Activated CD8-positive, alpha-beta memory T cell treated with anti-CD3 and anti-CD28 coated beads for 48 hours (primary cell): ENCODE results near the gene MLC1.

Experiments
- DNase-seq, 3 experiments: peaks; one replicate each; pipeline ENCODE4 v3.0.0-alpha.2; 2020; ENCODE audit warnings: low read depth in 2 of 3, low spot score in 2 of 3

MLC1 gene

GRCh38 chr22:50016988-50017700, 68.1 kb downstream of the MLC1 start:
- DNase-seq: peak in 2 of 3 experiments; percentile 77 to 85

DNA sequence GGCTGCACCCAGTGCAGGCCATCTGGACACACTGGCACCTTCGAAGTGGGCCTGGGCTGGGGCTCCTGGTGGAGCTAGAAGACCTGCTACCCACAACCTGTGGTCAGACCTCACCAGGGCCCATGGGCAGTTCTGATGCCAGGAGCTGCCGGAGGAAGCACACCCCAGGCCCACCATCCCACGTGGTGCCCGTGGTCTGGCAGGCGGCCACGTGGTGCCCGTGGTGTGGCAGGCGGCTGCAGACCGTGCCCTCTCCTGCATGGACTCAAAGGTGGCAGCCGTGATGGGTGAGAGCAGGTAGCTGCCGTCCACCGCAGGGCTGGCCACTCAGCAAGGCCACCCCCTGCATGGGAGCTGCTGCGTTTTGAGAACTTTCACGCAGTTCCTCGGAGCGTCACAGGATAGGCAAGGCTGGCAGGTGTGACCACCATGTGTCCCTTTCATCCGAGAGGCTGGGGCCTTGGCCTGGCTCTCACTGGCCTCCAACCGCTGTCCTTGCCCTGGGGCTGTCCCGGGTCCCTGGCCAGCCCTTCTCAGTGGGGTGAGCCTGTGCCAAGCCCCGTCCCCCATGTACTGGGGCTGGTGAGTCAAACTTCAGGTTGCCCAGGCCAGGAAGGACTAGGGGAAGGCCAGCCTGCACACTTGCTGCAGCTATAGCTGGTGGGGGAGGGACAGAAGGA, 68.8 kb downstream of the MLC1 start:
- no peak for DNase-seq

DNA sequence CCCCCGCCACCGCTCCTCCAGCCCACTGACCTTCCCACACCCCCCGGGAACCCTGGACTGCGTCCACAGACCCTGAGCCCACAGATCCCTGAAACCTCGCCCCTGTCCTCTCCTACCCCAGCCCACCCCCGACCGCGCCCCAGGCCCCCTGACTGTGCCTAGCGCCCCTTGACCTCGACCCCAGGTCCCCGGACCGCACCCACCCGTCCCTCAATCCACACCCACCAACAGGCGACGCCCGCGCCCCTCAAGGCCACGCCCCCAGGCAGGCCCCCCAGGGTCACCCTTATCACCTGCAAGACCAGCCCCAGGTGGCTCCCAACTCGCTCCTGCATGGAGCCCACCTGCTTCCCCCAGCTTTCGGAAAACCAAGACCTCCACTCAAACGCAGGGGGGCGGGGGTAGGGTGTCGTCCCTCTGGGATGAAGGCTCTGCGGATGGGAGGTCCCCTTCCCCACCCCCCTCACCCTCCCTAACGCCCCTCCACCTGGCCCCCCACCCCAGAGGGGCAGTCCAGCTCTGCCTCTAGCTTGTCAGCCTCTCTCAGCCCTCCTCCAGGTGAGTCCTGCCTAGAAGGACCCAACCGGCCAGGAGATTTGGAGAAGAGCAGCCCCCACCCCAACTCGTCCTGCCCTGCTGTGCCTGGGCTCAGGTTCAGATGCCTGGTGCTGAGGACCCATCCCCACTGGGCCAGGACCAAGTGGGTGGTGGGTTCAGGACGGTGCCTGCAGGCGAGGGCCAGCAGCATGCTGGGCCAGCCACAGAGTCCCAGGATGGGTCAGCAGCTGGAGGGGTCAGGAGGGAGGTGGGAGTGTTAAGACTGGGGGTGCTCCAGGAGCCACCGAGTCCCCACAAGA, 69.5 kb downstream of the MLC1 start:
- DNase-seq: no peak

- no peak for DNase-seq
Observed at GRCh38 chr22:50014655-50015401, 70.4 kb downstream of the MLC1 start.

DNA sequence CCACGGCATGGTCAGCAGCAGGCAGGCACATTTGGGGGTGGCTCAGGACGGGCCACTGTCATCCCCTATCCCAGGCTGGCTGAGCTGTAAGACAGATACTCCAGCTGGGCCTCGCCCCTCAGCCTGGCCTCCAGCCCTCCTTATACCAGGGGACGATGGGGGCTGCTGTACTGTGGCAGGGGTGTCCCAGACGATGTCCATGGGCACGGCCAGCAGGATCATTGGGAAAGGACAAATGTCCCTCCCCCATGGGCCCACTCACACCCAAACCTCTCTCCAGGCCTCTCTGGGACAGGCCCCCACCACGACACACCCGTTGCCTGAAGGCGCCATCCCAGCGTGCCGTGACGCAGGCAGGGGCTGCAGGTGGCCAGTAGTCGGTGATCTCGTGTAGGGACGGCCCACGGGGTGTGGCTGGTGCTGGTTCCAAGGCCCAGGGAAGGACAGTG, 71.1 kb downstream of the MLC1 start:
- no peak for DNase-seq

DNA sequence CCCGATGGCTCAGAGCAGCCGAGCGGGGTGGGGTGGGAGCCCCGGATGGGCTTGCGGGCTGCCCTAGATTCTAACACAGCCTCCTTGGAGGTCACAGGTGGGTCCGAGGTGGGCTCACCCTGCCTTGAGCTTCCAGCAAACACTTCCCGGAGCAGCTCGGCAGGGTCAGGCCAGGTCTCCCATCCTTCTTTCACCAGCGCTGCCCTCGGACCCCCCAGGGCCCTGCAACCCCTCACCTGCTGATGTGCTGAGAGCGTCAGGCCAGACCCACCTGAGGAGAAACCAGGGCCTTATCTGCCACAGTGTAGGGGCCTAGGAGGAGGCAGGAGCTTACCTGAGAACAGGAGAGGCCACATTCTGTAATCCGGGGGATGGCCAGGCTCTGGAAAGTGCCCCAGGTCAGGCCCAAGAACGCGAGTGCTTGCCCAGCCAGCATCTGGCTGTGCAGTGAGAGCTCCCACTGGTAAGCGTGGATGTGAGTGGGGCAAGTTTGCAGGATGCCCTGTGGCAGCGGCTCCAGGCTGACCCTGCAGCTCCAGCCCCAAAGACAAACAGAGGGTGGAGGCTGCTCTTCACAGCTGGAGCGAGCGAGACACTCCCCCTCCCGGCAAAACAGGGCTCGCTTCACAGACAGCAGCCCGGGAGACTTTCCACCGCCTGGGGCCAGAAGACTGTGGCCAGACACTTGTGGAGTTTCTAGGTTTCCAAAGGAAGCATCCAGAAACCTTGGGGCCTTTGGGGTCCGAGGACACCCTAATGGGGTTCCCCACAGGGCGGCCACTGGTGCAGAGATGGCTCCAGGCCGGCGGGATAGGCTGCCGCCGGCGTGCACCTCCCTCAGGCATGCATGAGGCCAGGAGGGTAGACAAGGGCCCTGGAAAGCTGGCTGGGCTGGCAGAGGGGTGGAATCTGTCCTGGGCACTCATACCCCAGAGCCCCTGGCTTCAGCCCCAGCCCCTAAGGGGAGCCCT, 72.7 kb downstream of the MLC1 start, which contains the start of gene IL17REL:
Gene IL17REL, minus strand, starts transcription at position 555 of the 971 bp plus-strand sequence. Its CDS starts 119 bp downstream, at position 436.
- DNase-seq: no peak

DNA sequence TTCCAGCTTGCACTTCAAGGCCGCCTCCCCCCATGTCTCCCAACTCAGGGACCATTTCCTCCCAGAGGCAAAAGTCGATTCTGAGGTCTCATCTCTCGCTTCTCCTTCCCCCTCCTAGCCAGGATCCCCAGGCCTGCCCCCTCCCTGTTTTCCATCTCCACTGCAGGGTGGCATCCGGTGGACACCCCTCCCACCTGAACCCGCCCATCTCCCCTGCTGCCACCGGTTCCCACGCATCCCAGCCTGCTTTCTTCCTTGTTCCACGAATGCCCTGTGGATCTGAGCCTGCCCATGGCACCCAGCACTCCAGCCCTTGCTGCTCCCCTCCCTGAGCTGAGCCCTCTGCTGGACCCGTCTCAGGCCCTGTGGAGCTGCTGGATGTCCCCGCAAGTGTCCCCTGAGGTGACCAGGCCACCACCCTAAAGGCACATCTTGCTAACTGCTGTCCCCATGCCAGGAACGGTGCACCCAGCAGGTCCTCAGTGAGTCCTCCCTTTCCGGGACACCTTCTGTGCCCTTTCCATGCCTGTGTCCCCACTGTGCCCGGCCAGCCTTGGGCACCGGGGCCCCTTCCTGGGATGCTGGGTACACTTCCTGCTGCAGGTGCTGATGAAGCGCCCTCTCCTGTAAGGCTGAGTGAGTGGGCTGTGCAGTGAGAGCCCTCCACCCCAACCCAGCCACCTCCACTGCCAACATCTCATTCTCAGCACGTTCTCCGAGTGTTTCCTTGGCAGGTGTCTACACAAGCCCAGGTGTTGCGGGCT, 73.6 kb downstream of the MLC1 start:
- DNase-seq: no peak

DNA sequence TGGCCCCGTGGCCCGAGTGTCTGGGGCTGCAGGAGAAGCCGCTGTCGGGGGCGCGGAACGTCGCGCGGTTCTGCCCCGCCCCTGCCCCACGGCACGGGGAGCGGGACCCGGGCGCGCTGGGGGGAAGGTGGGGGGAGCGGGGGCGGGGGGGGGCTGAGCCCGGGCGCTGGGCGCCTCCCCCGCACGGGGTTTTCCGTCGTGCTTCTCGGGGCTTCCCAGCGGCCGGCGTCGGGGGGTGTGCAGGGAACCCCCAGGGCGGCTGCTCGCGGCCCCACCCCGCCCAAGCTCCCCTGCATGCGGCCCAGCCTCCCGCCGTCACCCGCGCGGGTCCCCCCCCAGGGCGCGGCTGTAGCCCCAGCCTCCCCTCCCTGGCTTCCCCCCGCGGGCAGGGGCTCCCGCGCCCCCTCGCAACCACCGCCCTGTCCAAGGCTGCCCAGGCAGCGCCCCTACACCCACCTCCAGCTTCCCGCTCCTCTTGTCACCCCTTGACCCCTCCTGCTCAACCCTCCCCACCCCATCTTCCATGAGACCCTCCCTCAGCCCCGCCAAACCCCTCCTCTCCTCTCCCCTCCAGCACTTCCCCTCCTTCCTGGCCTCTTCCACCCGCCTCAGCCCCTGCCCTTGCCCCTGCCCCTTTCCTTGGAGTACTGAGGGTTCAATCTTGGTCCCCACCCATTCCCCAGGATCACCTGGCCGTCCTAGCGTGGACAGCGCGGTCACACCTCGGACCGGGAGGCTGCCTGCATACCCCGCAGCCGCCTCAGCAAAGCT, 74.4 kb downstream of the MLC1 start:
- peak in 1 of 3 experiments; percentile 49 for DNase-seq

DNA sequence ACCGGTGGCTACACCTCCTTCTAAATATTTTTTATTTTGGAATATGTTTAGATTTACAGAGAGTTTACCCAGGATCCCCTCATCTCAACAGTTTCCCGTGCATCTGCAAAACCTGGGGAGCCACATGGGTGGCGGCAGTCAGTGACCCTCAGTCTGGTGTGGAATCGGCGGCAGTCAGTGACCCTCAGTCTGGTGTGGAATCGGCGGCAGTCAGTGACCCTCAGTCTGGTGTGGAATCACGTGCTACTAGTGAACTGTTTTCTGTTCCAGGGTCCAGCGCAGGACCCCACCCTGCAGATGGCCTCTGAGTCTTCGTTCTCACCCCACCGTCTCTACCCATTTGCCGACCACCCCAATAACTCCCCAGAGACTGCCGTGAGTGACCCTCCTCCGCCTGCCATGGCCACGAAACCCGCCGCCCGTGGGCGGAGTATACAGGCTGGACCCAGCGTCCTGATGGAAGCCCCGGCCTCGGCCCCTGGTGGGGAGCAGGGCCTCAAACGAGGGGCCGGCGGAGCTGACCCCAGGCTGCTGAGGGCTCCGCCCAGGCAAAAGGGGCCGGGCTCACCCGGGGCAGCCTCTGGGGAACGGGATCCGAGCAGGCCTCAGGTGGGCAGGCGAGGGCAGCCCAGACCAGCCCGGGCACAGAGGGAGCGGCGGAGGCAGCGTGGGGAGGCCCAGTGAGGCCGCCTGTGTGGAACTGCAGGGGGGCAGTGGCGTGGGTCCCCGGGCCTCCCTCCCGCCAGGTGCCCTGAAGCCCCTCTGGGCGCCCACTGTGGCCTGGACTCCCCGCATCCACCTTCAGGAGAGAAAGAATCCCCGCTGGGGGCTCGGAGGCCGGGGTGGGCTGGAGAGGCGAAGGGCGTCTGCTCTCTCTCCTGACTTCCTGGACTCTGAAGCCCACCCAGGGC, 75.2 kb downstream of the MLC1 start:
- no peak for DNase-seq
